Measurements from ENCODE around the gene FRRS1. TPM values are rescaled to one million over a fixed set of nuclear protein-coding genes. Genes with fewer than 3 reads are reported as not detected.

Gene FRRS1
- total RNA-seq, 2 experiments from 2014 or later = 0.33 to 1.1 TPM

DNA sequence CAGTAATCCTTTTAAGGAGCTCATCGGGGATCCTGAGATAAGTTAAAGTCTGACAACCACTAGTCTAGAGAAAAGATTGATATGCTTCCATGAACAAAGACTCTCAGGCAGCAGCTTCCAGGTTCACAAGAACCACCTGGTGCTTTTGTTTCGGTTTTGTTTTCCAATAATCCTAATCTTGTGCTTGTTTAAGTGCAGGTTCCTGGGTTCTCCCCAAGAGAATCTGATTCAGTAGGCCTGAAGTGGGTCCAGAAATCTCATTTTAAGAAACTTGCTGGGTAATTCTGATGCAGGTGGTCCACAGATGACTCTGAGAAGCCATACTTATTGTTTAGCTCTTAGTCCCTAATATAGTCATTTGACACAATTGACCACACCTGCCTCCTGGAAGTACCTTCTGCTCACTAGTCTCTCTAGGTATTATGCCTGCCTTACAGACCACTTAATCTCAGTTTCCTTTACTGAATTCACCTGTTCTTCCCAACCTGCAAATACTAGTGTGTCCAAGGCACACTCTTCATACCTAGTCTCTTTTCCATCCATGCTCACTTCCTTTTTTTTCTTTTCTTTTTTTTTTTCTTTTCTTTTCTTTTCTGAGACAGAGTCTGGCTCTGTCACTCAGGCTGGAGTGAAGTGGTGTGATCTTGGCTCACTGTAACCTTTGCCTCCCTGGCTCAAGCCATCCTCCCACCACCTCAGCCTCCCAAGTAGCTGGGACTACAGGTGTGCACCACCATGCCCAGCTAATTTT lies 20.5 kb upstream of the FRRS1 start:
- ChIA-PET POLR2A (no interaction called here), CTCF (no interaction called here)
- Histone ChIP-seq H3K36me3 (ENCODE audit: insufficient read depth, low read length) (no peaks in the 10 kb centered on the region), H3K4me3 (ENCODE audit: low read length) (no peak overlapping the region), H3K27me3 (ENCODE audit: control insufficient read depth in 1 of 2, insufficient read depth in 2 of 2, low read length in 2 of 2) (peaks cover 0 to 7% of the 10 kb centered on the region in 2 experiments), H3K4me1 (ENCODE audit: insufficient read depth, low read length) (peaks cover 8% of the 10 kb centered on the region), H3K9me3 (ENCODE audit: control insufficient read depth in 1 of 2, insufficient read depth in 1 of 2, low read length in 2 of 2) (no peaks in the 10 kb centered on the region), H3K27ac (ENCODE audit: low read depth in 1 of 2, low read length in 2 of 2) (no peak overlapping the region)
- peaks cover 18% of the 10 kb centered on the region for H3K27me3 Mint-ChIP-seq
- H3K36me3 Mint-ChIP-seq (ENCODE audit: low read depth) = no peaks in the 10 kb centered on the region
- peaks cover 27% of the 10 kb centered on the region for H3K4me1 Mint-ChIP-seq (ENCODE audit: low read depth)
- H3K4me3 Mint-ChIP-seq = no peak overlapping the region
- no peak overlapping the region for H3K27ac Mint-ChIP-seq
- peak in 1 of 14 experiments; percentile 17 for DNase-seq
- TF ChIP-seq, protein P1, sequence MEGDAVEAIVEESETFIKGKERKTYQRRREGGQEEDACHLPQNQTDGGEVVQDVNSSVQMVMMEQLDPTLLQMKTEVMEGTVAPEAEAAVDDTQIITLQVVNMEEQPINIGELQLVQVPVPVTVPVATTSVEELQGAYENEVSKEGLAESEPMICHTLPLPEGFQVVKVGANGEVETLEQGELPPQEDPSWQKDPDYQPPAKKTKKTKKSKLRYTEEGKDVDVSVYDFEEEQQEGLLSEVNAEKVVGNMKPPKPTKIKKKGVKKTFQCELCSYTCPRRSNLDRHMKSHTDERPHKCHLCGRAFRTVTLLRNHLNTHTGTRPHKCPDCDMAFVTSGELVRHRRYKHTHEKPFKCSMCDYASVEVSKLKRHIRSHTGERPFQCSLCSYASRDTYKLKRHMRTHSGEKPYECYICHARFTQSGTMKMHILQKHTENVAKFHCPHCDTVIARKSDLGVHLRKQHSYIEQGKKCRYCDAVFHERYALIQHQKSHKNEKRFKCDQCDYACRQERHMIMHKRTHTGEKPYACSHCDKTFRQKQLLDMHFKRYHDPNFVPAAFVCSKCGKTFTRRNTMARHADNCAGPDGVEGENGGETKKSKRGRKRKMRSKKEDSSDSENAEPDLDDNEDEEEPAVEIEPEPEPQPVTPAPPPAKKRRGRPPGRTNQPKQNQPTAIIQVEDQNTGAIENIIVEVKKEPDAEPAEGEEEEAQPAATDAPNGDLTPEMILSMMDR (IDR thresholded peaks at IDR 0.05) = no peak
- intact Hi-C loops (cut with DNase I, micrococcal nuclease) = no loop called here
- ATAC-seq (ENCODE audit: poor library complexity) = no peak
- no peaks in the 10 kb centered on the region for H3K9me3 Mint-ChIP-seq

DNA sequence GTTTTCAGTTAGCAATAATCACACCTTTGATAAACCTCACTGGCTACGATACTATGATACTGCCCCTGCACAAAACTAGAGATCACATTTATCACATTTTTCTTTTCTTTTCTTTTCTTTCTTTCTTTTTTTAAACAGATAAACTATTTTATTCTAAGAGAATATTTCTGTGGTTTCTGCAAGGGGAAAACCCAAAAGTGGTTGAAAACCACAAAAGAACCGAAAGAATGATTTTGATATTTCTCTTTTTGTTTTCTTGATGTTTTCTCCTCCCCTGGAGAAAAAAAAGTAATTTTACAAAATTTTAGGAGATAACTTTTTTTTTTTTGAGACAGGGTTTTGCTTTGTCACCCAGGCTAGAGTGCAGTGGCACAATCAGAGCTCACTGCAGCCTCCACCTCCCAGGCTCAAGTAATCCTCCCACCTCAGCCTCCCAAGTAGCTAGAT lies 18.4 kb upstream of the FRRS1 start:
- Histone ChIP-seq H3K9me3 (ENCODE audit: control insufficient read depth in 1 of 2, insufficient read depth in 1 of 2, low read length in 2 of 2) (no peaks in the 10 kb centered on the region), H3K4me3 (ENCODE audit: low read length) (peak overlapping the region; percentile 10), H3K4me1 (ENCODE audit: insufficient read depth, low read length) (peaks cover 8% of the 10 kb centered on the region), H3K36me3 (ENCODE audit: insufficient read depth, low read length) (no peaks in the 10 kb centered on the region), H3K27me3 (ENCODE audit: control insufficient read depth in 1 of 2, insufficient read depth in 2 of 2, low read length in 2 of 2) (peaks cover 0 to 2% of the 10 kb centered on the region in 2 experiments), H3K27ac (ENCODE audit: low read depth in 1 of 2, low read length in 2 of 2) (no peak overlapping the region)
- ATAC-seq (ENCODE audit: poor library complexity) (peak; percentile 34), DNase-seq (peak in 3 of 14 experiments; percentile 57 to 64 (median 61))
- POLR2A ChIA-PET = interaction anchor here (0.7 to 0.9 kb wide), 2 partner anchors 19 to 82 kb away, joined by 3 read pairs; partner anchors contain the start of gene FRRS1
- TF ChIP-seq, protein P1 (IDR thresholded peaks at IDR 0.05) = no peak
- no peaks in the 10 kb centered on the region for H3K9me3 Mint-ChIP-seq
- no peak overlapping the region for H3K27ac Mint-ChIP-seq
- H3K36me3 Mint-ChIP-seq (ENCODE audit: low read depth) = no peaks in the 10 kb centered on the region
- H3K27me3 Mint-ChIP-seq = peaks cover 17% of the 10 kb centered on the region
- CTCF ChIA-PET = interaction anchor here (1.0 kb wide), 1 partner anchor 19 kb away, joined by 3 read pairs; the partner anchor contains the start of gene FRRS1
- H3K4me1 Mint-ChIP-seq (ENCODE audit: low read depth) = peaks cover 27% of the 10 kb centered on the region
- H3K4me3 Mint-ChIP-seq = peak overlapping the region; percentile 60
- intact Hi-C loops (cut with DNase I, micrococcal nuclease) = no loop called here

DNA sequence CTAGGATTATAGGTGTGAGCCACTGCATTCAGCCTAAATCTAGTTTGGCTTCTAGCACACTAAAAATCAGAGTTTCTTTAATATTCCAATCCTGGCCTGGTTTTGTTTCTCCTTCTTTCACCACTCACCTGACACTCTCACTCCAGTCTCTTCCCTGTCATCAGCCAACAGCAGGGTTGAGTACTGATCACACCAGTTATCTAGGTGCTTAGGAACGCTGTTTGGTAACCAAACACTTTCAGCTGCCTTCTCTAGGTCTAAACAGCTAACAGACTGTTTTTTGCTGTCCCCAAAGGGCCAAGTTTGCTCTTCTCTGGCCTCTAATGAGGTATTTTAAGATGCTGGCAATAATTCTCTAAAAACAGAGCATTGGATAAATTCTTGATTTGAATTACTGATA lies 17.7 kb upstream of the FRRS1 start:
- Histone ChIP-seq H3K27me3 (ENCODE audit: control insufficient read depth in 1 of 2, insufficient read depth in 2 of 2, low read length in 2 of 2) (no peaks in the 10 kb centered on the region), H3K4me1 (ENCODE audit: insufficient read depth, low read length) (peaks cover 8% of the 10 kb centered on the region), H3K27ac (ENCODE audit: low read depth in 1 of 2, low read length in 2 of 2) (no peak overlapping the region), H3K36me3 (ENCODE audit: insufficient read depth, low read length) (no peaks in the 10 kb centered on the region), H3K4me3 (ENCODE audit: low read length) (no peak overlapping the region), H3K9me3 (ENCODE audit: control insufficient read depth in 1 of 2, insufficient read depth in 1 of 2, low read length in 2 of 2) (no peaks in the 10 kb centered on the region)
- Mint-ChIP-seq H3K36me3 (ENCODE audit: low read depth) (no peaks in the 10 kb centered on the region), H3K27ac (no peak overlapping the region), H3K4me3 (no peak overlapping the region), H3K9me3 (no peaks in the 10 kb centered on the region), H3K27me3 (peaks cover 20% of the 10 kb centered on the region), H3K4me1 (ENCODE audit: low read depth) (peaks cover 27% of the 10 kb centered on the region)
- intact Hi-C loops (cut with DNase I, micrococcal nuclease) = no loop called here
- CTCF ChIA-PET = interaction anchor here (1.0 kb wide), 1 partner anchor 18 kb away, joined by 3 read pairs; the partner anchor contains the start of gene FRRS1
- no peak for ATAC-seq (ENCODE audit: poor library complexity)
- POLR2A ChIA-PET = no interaction called here
- no peak for DNase-seq
- TF ChIP-seq, protein P1 (IDR thresholded peaks at IDR 0.05) = no peak
